G401.6 (cell line): Measurements from ENCODE around the gene RPRD1A.
"Not testable (repeated sequence)": the region's sequence is repeated elsewhere in the genome, so short reads cannot be mapped to it uniquely, and the experiment has no call there.

Experiments
- FAIRE-seq: peaks from 2 replicates; lab custom pipeline; 2012; peaks lifted over from hg19 to GRCh38; lab: Jason Lieb, UNC

RPRD1A gene

GRCh38 chr18:35967866-35968265 lies 99.5 kb downstream of the RPRD1A start:
- FAIRE-seq = not testable (repeated sequence)

GRCh38 chr18:35964319-35964718 lies 103.0 kb downstream of the RPRD1A start:
- no peak for FAIRE-seq

- FAIRE-seq = no peak
Observed at GRCh38 chr18:35962320-35962719, 105.0 kb downstream of the RPRD1A start.

- no peak for FAIRE-seq
Observed at GRCh38 chr18:35956226-35956625, 111.1 kb downstream of the RPRD1A start.

- no peak for FAIRE-seq
Observed at GRCh38 chr18:35953688-35954087, 113.7 kb downstream of the RPRD1A start.

GRCh38 chr18:35950628-35950982 lies 116.8 kb downstream of the RPRD1A start:
- no peak for FAIRE-seq

GRCh38 chr18:35949903-35950627 lies 117.3 kb downstream of the RPRD1A start:
- FAIRE-seq = peak; percentile 76

GRCh38 chr18:35949090-35949489 lies 118.3 kb downstream of the RPRD1A start:
- FAIRE-seq = no peak

- no peak for FAIRE-seq
Observed at GRCh38 chr18:35948080-35948479, 119.3 kb downstream of the RPRD1A start.

- FAIRE-seq = no peak
Observed at GRCh38 chr18:35942661-35943060, 124.7 kb downstream of the RPRD1A start.

GRCh38 chr18:35942133-35942532 lies 125.2 kb downstream of the RPRD1A start:
- no peak for FAIRE-seq

GRCh38 chr18:35941299-35941698 lies 126.1 kb downstream of the RPRD1A start:
- no peak for FAIRE-seq
